Fibroblast of skin of right biceps (primary cell): ENCODE data around the gene ATP5F1E.

Experiments
- DNase-seq: peaks from one replicate; pipeline ENCODE4 v3.0.0-alpha.2; 2013

ATP5F1E gene

DNA sequence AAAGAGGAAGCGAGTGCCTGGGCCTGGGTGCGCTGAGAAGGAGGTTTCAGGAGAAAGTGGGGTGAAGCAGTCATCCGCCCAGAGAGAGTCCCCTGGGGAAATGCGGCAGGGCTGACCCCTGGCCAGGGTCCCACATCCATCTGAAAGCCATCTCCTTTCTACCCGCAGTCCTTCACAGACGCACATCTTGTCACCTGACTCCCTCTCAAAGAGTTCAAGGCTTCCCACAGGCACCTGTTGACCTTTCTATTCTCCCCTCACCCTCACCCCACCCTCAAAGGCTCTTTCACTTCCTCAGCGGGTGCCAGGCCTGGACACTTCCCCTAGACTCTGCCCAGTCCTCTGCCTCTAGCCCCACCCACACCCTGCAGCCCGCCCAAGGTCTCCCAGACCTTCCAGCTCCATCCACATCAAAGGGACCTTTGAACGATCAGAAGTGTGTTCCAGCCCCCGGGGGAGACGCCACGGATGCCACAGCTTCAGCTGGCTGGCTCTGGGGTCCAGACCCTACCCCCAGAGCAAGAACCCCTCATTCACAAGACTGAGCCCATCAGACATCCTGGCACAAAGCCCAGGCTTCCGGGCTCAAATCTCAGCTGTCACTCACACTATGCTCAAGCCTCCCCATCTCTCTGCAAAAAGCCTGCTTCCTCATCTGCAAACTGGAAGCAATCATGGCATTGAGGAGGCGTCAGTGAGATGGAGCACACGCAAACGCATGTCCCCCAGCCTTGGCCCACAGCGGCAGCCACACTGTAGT, 27.2 kb downstream of the ATP5F1E start:
- DNase-seq: no peak

DNA sequence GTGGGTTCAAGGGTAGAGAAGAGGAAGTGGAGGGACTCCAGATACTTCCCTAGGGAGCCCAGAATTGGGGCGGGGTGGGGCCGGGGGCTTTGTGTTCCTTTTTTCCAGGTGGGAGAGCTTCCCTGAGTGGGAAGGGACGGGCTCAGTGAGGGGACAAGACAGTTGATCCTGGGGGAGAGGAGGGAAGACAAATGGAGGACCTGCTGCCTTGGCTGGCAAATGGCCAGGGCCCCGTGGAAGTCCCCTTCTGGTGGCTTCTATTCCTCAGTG, 27.7 kb downstream of the ATP5F1E start:
- no peak for DNase-seq

- no peak for DNase-seq
These were observed 28.2 kb downstream of the ATP5F1E start for GRCh38 chr20:59003836-59004492.

DNA sequence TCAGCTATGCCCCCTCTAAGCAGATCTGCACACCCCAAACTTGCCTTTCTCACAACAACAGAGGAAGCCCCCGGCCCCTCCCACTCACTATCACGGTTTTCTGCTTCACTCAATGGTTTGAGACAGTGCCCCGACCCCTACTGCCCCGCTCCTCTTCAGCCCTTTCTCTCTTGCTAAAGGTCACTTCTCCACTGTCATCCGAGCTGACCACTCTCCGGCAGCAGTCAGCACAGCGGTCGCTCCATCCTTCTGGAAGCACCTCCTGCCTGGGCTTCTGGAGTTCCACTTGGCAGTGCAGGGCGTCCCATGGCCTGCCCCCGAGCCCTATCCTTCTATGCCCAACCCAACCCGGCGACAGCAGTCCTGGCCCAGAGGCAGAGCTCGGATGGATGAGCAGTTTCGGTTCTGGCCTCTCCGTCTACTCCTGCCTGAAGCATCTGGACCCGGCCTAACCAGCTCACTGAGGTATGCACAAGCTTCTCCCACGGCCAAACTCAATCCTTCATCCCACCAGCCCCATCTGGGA, 29.2 kb downstream of the ATP5F1E start:
- no peak for DNase-seq

DNA sequence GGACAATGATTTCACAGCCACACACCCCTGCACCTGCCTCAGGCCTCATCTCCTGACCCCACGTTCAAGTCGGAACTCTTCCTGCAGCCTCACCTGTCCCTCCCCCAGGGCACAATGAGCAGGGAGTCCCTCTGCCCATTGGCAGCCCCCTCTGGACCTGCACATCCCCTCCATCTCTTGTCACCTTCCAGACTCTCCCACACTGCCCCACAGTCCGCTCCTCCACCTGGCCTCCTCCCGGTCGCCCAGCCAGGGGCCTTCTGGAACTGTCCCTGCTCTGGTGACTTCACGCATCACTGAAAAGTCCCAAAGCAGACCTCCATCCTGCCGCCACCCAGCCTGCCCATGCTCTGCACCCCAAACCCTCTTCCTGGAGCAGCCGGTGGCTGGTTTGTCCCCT, 29.7 kb downstream of the ATP5F1E start:
- DNase-seq: no peak

GRCh38 chr20:59001449-59002171, 30.5 kb downstream of the ATP5F1E start:
- no peak for DNase-seq

DNA sequence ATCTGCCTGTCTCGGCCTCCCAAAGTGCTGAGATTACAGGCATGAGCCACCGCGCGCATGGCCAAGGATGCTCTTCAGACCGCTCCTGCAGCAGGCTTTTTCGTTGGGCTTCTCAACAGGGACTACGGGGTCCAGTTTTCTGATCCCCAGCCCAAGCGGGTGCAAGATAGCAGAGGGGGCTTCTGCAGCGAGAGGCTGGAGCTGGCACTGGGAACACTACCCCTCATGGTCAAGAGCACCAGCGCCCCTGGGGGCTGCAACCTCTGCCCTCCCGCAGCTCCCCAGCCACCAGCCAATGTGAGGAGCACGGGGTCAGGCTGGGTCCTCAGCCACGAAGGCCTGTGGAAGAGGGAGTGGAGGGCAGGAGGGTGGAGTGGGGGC, 31.1 kb downstream of the ATP5F1E start:
- DNase-seq: no peak

- DNase-seq: no peak
These were observed 31.8 kb downstream of the ATP5F1E start for GRCh38 chr20:59000326-59000725.

GRCh38 chr20:58998656-58999055, 33.5 kb downstream of the ATP5F1E start:
- no peak for DNase-seq

GRCh38 chr20:58997141-58997770, 34.9 kb downstream of the ATP5F1E start:
- DNase-seq: no peak

DNA sequence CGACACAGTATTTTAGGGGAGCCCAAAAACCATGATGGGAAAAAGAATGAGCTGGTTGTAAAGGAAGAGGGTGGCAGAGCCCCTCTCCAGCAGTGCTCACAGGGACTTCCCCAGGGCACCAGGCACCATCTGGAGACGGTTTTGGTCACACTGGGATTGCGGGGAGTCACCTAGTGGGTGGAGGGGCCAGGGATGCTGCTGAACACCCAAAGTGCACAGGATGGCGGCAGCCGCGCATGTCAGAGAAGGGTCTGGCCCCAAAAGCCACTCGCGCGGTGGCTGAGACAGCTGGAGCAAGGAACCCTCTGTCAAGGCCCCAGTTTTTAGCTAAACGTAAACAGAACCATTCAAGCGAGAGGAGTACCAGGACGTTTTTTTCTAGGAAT, 35.9 kb downstream of the ATP5F1E start:
- DNase-seq: no peak

- DNase-seq: no peak
These were observed 36.5 kb downstream of the ATP5F1E start for GRCh38 chr20:58995461-58996225.

DNA sequence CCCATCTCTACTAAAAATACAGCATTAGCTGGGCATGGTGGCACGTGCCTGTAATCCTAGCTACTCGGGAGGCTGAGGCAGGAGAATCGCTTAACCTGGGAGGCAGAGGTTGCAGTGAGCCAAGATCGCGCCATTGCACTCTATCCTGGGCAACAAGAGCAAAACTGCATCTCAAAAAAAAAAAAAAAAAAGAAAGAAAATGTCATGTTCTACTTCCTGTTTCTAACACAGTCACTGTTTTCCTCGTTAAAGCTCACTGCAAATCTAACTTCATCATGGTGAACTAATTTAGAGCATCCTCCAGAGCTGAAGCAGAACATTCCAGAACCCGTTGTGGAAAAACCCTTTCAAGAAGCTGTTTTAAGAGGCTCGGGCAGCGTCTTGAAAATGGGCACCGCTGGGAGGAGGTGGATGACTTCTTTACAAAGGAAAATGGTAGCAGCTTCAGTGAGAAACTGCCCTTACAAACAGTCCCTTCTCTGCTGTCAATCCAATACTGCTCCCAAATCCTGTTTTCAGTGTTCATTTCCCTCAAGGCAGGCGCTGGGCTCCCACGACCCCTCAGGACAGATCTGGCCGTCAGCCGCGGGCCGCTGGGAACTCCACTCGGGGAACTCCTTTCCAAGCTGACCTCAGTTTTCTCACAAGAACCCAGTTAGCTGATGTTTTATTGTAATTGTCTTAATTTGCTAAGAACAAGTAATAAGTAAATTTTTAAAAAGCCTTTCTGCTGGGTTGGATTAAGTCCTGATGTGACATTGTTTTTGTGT, 37.6 kb downstream of the ATP5F1E start:
- no peak for DNase-seq

- DNase-seq: no peak
These were observed 38.5 kb downstream of the ATP5F1E start for GRCh38 chr20:58993332-58994248.

DNA sequence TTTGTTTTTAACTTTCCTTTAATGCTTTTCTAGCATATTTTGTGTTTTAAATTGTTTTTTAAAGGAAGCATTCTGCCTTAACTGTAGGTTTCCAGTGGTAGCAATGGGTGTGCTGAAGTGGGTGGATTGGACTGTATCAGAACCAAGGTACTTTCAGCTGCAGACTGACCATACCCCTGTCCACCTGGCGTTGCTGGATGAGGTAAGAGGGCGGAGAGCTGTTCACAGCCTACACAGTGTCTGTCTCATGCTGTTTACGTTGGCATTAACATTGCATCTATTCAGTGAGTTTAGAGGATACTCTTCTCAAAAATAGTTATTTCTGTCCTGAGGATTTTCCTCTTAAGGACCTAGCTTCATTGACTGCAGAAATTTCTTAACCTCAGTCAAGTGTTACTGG, 39.2 kb downstream of the ATP5F1E start:
- no peak for DNase-seq

DNA sequence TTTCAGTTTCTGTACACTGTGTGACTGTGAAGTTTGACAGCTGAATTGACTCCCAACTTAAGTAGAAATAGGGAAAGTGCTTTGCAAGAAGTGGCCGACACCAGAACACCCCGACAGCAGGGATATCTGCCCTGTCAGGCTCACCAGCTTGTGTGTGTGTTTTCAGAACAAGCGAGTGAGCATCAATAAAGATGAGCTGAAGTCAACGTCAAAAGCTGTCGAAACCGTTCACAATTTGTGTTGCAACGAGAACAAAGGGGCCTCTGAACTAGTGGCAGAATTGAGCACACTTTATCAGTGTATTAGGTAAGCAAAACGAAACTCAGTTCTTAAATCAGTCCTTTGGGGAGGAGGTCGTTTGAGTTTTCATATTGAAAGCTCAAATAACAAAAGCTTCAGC, 40.4 kb downstream of the ATP5F1E start:
- DNase-seq: no peak

DNA sequence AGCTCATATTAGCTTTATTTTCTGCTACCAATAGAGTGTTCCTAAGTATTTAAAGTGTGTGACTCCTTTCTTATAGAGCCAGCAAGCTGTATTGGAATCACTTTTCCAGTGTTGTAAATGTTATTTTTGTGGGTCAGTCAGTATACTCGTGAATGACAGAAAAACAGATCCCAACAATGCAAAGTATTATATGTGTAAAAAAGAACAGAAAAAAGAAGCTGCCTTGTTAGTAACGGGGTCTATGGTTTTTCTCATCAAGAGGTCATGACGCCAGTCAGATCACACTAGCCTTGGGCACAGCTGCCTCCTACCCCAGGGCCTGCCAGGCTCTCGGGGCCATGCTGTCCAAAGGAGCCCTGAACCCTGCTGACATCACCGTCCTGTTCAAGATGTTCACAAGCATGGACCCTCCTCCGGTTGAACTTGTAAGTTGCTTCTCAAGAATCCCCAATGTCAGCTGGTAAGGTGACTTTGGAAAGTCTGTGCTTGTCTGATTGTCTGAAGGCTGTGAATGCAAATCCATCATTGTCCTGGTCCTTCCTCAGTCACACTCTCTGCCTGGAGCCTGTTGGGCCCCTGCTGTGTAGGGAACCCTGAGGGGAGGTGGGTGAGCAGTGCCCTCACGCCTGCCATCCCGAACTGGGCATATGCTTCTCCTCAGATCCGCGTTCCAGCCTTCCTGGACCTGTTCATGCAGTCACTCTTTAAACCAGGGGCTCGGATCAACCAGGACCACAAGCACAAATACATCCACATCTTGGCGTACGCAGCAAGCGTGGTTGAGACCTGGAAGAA, 41.3 kb downstream of the ATP5F1E start:
- no peak for DNase-seq

GRCh38 chr20:58989196-58989595, 42.9 kb downstream of the ATP5F1E start:
- DNase-seq: no peak

GRCh38 chr20:58988565-58988882, 43.6 kb downstream of the ATP5F1E start:
- no peak for DNase-seq
